GM23338 (cell line): ENCODE data around the gene NDOR1.

Experiments used
- CREB1 ChIP-seq: fragments of 250-450 bp; sonication (Bioruptor Pico); IDR thresholded peaks from 2 replicates; pipeline ENCODE4 v1.5.0; 2020; ENCODE audit warnings: low read depth, mild to moderate bottlenecking, moderate library complexity
- CTCF ChIP-seq, 2 experiments: fragments of 200-600 bp in 1 of 2; sonication (generic) in 1 of 2; conservative IDR thresholded peaks; 2 replicates each; pipeline versions ENCODE4 v1.5.1 to v1.6.1; 2016 to 2017; ENCODE audit warnings: antibody characterized with exemption in 2 of 2, low read depth in 2 of 2, mild to moderate bottlenecking in 2 of 2, moderate library complexity in 1 of 2
- EZH2 ChIP-seq: fragments of 200-600 bp; sonication (generic); IDR thresholded peaks from one replicate; pipeline ENCODE4 v1.8.0; 2017; ENCODE audit warnings: antibody characterized with exemption, mild to moderate bottlenecking, low read depth; ENCODE audit not compliant: unreplicated experiment
- EZH2phosphoT487 ChIP-seq: fragments of 200-600 bp; sonication (generic); IDR thresholded peaks from one replicate; pipeline ENCODE4 v1.8.1; 2018; ENCODE audit warnings: antibody characterized with exemption; ENCODE audit not compliant: unreplicated experiment
- JUNB ChIP-seq: IDR thresholded peaks from one replicate; pipeline ENCODE4 v1.6.1; 2016; ENCODE audit warnings: antibody characterized with exemption; ENCODE audit not compliant: unreplicated experiment
- POLR2AphosphoS5 ChIP-seq: IDR thresholded peaks from 2 replicates; pipeline ENCODE4 v1.6.1; 2016; ENCODE audit warnings: antibody characterized with exemption, low read depth
- STAT1 ChIP-seq: IDR thresholded peaks from one replicate; pipeline ENCODE4 v1.6.1; 2016; ENCODE audit warnings: antibody characterized with exemption; ENCODE audit not compliant: unreplicated experiment
- ZNF114 ChIP-seq: fragments of 250-450 bp; sonication (Bioruptor Pico); IDR thresholded peaks from 2 replicates; pipeline ENCODE4 v1.5.0; 2020; ENCODE audit warnings: mild to moderate bottlenecking, moderate library complexity
- ZNF462 ChIP-seq: fragments of 250-450 bp; sonication (Bioruptor Pico); IDR thresholded peaks from 2 replicates; pipeline ENCODE4 v1.5.0; 2020; ENCODE audit warnings: mild to moderate bottlenecking, moderate library complexity

DNA sequence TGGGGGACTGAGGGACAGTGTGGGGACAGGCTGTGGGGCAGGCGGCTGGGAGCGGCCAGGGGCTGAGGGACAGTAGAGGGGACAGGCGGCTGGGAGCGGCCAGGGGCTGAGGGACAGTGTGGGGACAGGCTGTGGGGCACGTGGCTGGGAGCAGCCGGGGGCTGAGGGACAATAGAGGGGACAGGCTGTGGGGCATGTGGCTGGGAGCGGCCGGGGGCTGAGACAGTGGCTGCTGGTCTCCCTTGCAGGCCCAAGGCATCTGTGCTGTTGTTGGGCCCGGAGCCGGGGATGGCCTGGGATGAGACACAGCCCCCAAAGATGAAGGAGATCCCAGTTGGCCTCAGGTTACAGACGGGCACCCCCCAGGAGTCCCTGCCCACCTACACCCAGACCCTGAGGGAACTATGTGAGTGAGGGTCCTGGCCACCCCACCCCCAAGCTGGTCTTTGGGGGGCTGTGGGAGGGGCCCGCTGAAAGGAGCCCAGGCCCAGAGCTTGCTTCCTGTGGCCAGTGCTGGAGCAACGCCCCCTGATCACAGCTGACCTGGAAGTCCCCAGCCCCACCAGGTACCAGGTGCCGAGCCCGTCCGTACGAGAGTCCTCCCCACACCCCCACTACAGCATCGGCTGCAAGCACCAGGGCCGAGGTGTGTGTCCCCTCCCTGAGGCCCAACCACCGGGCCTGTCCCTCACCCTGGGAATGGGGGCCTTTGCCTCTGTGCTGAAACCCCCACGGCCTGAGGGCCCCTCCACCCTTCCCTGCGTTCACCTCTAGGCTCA lies 46.2 kb downstream of the NDOR1 start:
- TF ChIP-seq CTCF (conservative IDR thresholded peaks at IDR 0.05; ENCODE audit: low read depth in 2 of 2), result no peak
- no peak for TF ChIP-seq ZNF462 (CRISPR knock-in tag)
- no peak for TF ChIP-seq EZH2phosphoT487
- no peak for TF ChIP-seq EZH2
- no peak for TF ChIP-seq STAT1
- TF ChIP-seq CREB1 (CRISPR knock-in tag), result no peak
- no peak for TF ChIP-seq ZNF114 (CRISPR knock-in tag)
- TF ChIP-seq POLR2AphosphoS5, result no peak
- TF ChIP-seq JUNB, result no peak
